Nephron progenitor cell (in vitro differentiated cells): ENCODE data around the gene TADA2B.

ENCODE experiments used
- DNase-seq: peaks from one replicate; pipeline ENCODE4 v3.0.0; 2021
- H3K27ac Mint-ChIP-seq: 2 replicates; pipeline ENCODE4 v1.8.0; 2021; ENCODE audit warnings: mild to moderate bottlenecking, moderate library complexity, mixed read lengths
- H3K27me3 Mint-ChIP-seq: 2 replicates; pipeline ENCODE4 v1.8.0; 2021; ENCODE audit warnings: mild to moderate bottlenecking, low read depth, mixed read lengths; ENCODE audit not compliant: poor library complexity
- H3K36me3 Mint-ChIP-seq: 2 replicates; pipeline ENCODE4 v1.8.0; 2021; ENCODE audit warnings: low read depth, mixed read lengths
- H3K4me1 Mint-ChIP-seq: 2 replicates; pipeline ENCODE4 v1.8.0; 2021; ENCODE audit warnings: mixed read lengths
- H3K4me3 Mint-ChIP-seq: 2 replicates; pipeline ENCODE4 v1.8.0; 2021; ENCODE audit warnings: mild to moderate bottlenecking, moderate library complexity, mixed read lengths
- H3K9me3 Mint-ChIP-seq: 2 replicates; pipeline ENCODE4 v1.8.0; 2021; ENCODE audit warnings: mild to moderate bottlenecking, moderate library complexity, mixed read lengths
- TF ChIP-seq, protein P1 (sequence below): fragments of 200-600 bp; sonication (generic); IDR thresholded peaks from 2 replicates; pipeline ENCODE4 v1.5.0; 2021; ENCODE audit warnings: antibody characterized with exemption

The TADA2B gene

DNA sequence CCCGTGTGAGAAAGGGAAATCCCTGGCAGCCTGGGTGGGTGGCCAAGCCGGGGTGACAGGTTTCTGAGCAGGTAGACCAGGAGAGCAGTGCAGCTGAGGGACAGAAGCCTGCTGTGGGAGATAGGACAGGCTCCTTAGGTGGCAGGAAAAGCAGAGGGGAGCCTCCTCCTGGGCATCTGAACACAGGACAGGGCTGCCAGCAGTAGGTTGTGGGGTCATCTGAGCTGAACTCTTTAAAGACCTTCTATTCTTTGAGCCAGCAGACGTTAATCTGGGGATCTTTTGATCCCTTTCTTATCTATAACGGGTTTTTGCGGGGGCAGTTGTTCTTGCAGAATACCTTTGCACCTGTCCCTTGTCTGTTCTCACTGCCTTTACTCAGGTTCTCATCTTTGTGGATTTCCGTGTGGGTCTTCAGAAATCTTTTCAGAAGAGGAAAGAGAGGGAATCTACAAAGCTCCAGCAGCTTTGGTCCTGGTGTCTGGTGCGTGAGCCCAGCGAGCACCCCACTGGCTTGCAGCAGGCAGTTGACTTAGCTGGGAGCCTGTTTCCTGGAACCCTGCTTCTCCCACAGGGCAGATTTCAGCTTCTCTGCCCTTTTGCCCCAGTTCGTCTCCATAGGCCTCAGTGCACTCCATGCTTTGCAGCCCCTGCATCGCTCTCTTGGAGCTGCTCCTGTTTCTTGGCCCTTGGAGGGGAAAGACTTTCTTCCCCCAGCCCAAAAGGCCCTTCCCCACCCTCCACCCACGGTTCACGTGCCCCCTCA, 35.8 kb upstream of the TADA2B start:
- Mint-ChIP-seq H3K36me3 (peaks cover 59% of the 10 kb centered on the region), H3K27ac (peak overlapping the region; percentile 45), H3K9me3 (no peaks in the 10 kb centered on the region), H3K27me3 (peaks cover 2% of the 10 kb centered on the region), H3K4me3 (no peak overlapping the region), H3K4me1 (peaks cover 18% of the 10 kb centered on the region)
- DNase-seq = no peak
- TF ChIP-seq, protein P1, sequence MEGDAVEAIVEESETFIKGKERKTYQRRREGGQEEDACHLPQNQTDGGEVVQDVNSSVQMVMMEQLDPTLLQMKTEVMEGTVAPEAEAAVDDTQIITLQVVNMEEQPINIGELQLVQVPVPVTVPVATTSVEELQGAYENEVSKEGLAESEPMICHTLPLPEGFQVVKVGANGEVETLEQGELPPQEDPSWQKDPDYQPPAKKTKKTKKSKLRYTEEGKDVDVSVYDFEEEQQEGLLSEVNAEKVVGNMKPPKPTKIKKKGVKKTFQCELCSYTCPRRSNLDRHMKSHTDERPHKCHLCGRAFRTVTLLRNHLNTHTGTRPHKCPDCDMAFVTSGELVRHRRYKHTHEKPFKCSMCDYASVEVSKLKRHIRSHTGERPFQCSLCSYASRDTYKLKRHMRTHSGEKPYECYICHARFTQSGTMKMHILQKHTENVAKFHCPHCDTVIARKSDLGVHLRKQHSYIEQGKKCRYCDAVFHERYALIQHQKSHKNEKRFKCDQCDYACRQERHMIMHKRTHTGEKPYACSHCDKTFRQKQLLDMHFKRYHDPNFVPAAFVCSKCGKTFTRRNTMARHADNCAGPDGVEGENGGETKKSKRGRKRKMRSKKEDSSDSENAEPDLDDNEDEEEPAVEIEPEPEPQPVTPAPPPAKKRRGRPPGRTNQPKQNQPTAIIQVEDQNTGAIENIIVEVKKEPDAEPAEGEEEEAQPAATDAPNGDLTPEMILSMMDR = no peak

DNA sequence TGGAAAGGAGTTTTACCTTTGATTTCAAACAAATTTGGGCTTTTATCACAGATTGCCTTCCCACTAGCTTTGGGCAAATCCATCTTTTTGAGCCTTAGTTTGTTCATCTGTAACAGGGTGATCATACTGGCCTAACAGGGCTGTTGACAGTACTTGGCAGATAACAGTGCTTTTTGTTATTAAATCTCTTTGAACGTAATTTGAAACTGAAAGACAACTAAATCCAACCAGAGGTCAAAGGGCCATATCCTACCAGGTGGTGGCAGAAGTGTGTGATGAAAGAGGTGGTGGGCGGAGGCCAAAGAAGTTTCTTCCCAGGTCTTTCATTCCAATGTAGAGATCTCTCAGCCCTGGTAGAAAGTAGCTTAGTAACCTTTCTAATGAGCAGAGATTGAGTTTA, 35.2 kb upstream of the TADA2B start:
- H3K9me3 Mint-ChIP-seq = no peaks in the 10 kb centered on the region
- peaks cover 15% of the 10 kb centered on the region for H3K4me1 Mint-ChIP-seq
- TF ChIP-seq, protein P1 = no peak
- peaks cover 2% of the 10 kb centered on the region for H3K27me3 Mint-ChIP-seq
- DNase-seq = no peak
- no peak overlapping the region for H3K4me3 Mint-ChIP-seq
- no peak overlapping the region for H3K27ac Mint-ChIP-seq
- H3K36me3 Mint-ChIP-seq = peaks cover 55% of the 10 kb centered on the region

DNA sequence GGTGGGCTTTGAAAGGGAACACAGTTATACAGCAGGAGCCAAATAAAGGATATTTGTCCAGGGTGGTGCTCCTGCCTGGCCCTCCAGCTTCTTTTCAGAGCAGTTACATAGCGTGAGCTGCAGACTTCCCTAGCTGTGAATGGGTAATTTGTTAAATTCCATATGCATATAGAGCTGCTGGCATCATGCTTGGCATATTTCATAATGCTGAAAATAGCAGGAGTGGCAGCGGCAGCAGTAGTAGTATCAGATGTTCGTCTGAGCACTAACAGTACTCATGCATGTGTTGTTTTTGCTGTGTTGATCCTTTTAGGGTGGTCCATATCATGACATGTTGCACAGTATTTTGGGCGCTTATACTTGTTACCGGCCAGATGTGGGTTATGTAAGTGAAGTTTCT, 33.6 kb upstream of the TADA2B start:
- H3K27ac Mint-ChIP-seq = no peak overlapping the region
- DNase-seq = no peak
- H3K9me3 Mint-ChIP-seq = no peaks in the 10 kb centered on the region
- peaks cover 10% of the 10 kb centered on the region for H3K4me1 Mint-ChIP-seq
- peaks cover 57% of the 10 kb centered on the region for H3K36me3 Mint-ChIP-seq
- no peaks in the 10 kb centered on the region for H3K27me3 Mint-ChIP-seq
- no peak overlapping the region for H3K4me3 Mint-ChIP-seq
- TF ChIP-seq, protein P1 = no peak

DNA sequence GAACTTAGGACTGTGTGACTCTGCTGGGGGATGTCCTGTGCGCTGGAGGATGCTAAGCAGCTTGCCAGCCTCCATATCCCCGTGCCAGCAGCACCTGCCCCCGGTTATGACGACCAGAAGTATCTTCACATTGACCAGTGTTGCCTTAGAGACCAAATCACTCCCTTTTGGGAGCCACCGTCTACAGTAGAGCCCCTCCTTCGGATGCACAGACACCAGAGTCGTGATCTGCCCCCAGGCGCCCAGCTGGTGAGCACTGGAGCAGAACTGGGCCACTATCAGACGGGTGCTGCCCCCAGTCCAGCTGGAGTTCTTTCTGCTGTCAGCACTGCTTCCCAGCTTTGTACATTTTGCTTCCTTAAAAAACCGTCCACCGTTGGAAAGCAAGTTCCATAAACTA, 30.0 kb upstream of the TADA2B start:
- no peaks in the 10 kb centered on the region for H3K9me3 Mint-ChIP-seq
- no peak overlapping the region for H3K27ac Mint-ChIP-seq
- peaks cover 7% of the 10 kb centered on the region for H3K4me1 Mint-ChIP-seq
- no peak overlapping the region for H3K4me3 Mint-ChIP-seq
- H3K36me3 Mint-ChIP-seq = peaks cover 63% of the 10 kb centered on the region
- TF ChIP-seq, protein P1 = no peak
- DNase-seq = no peak
- no peaks in the 10 kb centered on the region for H3K27me3 Mint-ChIP-seq

DNA sequence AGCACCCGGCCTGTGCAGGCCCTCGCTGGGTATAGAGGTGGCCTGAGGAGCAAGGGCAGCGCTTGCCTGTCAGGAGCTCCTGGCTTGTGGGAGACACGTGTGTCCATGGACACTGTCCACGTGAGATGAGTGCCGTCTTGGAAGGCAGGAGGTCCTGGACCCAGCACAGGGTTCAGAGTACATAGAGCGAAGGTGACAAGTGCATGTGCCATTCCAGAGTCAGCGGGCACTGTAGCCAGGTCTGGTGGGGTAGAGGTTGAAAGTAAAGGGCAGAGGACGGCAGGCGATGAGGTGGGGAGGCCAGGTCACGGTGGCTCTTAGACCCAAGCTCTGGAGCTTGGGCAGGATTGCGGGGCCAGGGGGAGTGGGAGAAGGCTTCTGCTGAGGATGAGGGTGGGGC, 28.4 kb upstream of the TADA2B start:
- Mint-ChIP-seq H3K4me1 (peaks cover 11% of the 10 kb centered on the region), H3K27ac (no peak overlapping the region), H3K27me3 (no peaks in the 10 kb centered on the region), H3K9me3 (no peaks in the 10 kb centered on the region), H3K36me3 (peaks cover 65% of the 10 kb centered on the region), H3K4me3 (no peak overlapping the region)
- no peak for DNase-seq
- TF ChIP-seq, protein P1 = no peak
